H1 (cell line): Measurements from ENCODE around the gene TRABD2A. TPM values are rescaled to one million over a fixed set of nuclear protein-coding genes. Genes with fewer than 3 reads are reported as not detected.

Source experiments
- CREB1 ChIP-seq: IDR thresholded peaks from 2 replicates; pipeline ENCODE4 v1.6.1; 2012; ENCODE audit warnings: inconsistent platforms
- KDM1A ChIP-seq: fragments of 200-600, 300-600 bp; sonication (generic); IDR thresholded peaks from 2 replicates; pipeline ENCODE4 v1.7.1; 2016; ENCODE audit warnings: mild to moderate bottlenecking, low read length, borderline replicate concordance
- RFX5 ChIP-seq: IDR thresholded peaks from 2 replicates; pipeline ENCODE4 v1.6.1; 2011; ENCODE audit warnings: low read depth, low read length, improper control_type of control experiment, borderline replicate concordance
- RXRA ChIP-seq: IDR thresholded peaks from 2 replicates; pipeline ENCODE4 v1.6.1; 2011; ENCODE audit warnings: low read depth, mild to moderate bottlenecking, low read length, moderate library complexity; ENCODE audit not compliant: insufficient read depth
- SRF ChIP-seq: IDR thresholded peaks from 2 replicates; pipeline ENCODE4 v1.6.1; 2011; ENCODE audit warnings: mild to moderate bottlenecking, low read depth, low read length, moderate library complexity
- polyA plus RNA-seq, 7 experiments: library from polyadenylated mRNA; depleted of rRNA in 3 of 7; stranded (reverse) in 5 of 7; unstranded in 2 of 7; fragments of >200 nt in 5 of 7; fragments of 200-250 nt in 2 of 7; gene quantifications; 1 replicate in 5 of 7; 2 replicates in 1 of 7; 4 replicates in 1 of 7; pipeline versions ENCODE4 v1.2.1 to v1.2.3, GENCODE V29; 2011 to 2013; ENCODE audit warnings: missing spikeins in 2 of 7, mixed read lengths in 2 of 7
- total RNA-seq: library from RNA; stranded (reverse); fragmentation: NEBNext Ultra II Directional; extraction: Animal tissue kit (Norgen Biotek cat#: 25700); gene quantifications from 2 replicates; pipeline ENCODE4 v1.2.1, GENCODE V29; 2021
- TF ChIP-seq, protein P1 (sequence below): fragments of 300-600 bp; sonication (generic); IDR thresholded peaks from 2 replicates; pipeline ENCODE4 v1.7.1; 2012; ENCODE audit warnings: low read length, moderate library complexity, mild to moderate bottlenecking, inconsistent platforms; ENCODE audit not compliant: insufficient replicate concordance

Gene TRABD2A
- total and polyA plus RNA-seq, 2 of the 8 experiments (the other 6 are each of a cell fraction or from before 2014, with no cell fraction given): 17.3 to 18.6 TPM

DNA sequence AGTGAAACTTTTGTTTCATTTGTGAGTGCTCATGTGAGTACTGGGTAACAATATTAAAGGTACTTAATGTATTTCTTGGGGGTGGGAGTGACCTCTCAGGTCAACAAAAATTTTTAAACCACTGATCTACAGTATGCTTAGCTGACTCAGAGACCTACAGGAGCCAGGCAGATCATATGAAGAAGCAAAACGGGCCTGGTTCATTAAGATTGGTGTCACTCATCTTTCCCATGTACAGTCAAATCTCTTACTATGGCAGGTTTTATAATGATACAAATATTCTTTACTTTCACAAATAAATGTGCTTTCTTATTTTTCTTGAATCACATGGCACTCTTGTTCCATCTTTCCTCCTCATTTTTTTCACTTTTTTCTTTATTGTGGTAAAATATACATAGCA, 16.9 kb upstream of the TRABD2A start (continued):
- TF ChIP-seq CREB1: no peak
- TF ChIP-seq RFX5: no peak
- no peak for TF ChIP-seq SRF
- no peak for TF ChIP-seq RXRA
- TF ChIP-seq, protein P1, sequence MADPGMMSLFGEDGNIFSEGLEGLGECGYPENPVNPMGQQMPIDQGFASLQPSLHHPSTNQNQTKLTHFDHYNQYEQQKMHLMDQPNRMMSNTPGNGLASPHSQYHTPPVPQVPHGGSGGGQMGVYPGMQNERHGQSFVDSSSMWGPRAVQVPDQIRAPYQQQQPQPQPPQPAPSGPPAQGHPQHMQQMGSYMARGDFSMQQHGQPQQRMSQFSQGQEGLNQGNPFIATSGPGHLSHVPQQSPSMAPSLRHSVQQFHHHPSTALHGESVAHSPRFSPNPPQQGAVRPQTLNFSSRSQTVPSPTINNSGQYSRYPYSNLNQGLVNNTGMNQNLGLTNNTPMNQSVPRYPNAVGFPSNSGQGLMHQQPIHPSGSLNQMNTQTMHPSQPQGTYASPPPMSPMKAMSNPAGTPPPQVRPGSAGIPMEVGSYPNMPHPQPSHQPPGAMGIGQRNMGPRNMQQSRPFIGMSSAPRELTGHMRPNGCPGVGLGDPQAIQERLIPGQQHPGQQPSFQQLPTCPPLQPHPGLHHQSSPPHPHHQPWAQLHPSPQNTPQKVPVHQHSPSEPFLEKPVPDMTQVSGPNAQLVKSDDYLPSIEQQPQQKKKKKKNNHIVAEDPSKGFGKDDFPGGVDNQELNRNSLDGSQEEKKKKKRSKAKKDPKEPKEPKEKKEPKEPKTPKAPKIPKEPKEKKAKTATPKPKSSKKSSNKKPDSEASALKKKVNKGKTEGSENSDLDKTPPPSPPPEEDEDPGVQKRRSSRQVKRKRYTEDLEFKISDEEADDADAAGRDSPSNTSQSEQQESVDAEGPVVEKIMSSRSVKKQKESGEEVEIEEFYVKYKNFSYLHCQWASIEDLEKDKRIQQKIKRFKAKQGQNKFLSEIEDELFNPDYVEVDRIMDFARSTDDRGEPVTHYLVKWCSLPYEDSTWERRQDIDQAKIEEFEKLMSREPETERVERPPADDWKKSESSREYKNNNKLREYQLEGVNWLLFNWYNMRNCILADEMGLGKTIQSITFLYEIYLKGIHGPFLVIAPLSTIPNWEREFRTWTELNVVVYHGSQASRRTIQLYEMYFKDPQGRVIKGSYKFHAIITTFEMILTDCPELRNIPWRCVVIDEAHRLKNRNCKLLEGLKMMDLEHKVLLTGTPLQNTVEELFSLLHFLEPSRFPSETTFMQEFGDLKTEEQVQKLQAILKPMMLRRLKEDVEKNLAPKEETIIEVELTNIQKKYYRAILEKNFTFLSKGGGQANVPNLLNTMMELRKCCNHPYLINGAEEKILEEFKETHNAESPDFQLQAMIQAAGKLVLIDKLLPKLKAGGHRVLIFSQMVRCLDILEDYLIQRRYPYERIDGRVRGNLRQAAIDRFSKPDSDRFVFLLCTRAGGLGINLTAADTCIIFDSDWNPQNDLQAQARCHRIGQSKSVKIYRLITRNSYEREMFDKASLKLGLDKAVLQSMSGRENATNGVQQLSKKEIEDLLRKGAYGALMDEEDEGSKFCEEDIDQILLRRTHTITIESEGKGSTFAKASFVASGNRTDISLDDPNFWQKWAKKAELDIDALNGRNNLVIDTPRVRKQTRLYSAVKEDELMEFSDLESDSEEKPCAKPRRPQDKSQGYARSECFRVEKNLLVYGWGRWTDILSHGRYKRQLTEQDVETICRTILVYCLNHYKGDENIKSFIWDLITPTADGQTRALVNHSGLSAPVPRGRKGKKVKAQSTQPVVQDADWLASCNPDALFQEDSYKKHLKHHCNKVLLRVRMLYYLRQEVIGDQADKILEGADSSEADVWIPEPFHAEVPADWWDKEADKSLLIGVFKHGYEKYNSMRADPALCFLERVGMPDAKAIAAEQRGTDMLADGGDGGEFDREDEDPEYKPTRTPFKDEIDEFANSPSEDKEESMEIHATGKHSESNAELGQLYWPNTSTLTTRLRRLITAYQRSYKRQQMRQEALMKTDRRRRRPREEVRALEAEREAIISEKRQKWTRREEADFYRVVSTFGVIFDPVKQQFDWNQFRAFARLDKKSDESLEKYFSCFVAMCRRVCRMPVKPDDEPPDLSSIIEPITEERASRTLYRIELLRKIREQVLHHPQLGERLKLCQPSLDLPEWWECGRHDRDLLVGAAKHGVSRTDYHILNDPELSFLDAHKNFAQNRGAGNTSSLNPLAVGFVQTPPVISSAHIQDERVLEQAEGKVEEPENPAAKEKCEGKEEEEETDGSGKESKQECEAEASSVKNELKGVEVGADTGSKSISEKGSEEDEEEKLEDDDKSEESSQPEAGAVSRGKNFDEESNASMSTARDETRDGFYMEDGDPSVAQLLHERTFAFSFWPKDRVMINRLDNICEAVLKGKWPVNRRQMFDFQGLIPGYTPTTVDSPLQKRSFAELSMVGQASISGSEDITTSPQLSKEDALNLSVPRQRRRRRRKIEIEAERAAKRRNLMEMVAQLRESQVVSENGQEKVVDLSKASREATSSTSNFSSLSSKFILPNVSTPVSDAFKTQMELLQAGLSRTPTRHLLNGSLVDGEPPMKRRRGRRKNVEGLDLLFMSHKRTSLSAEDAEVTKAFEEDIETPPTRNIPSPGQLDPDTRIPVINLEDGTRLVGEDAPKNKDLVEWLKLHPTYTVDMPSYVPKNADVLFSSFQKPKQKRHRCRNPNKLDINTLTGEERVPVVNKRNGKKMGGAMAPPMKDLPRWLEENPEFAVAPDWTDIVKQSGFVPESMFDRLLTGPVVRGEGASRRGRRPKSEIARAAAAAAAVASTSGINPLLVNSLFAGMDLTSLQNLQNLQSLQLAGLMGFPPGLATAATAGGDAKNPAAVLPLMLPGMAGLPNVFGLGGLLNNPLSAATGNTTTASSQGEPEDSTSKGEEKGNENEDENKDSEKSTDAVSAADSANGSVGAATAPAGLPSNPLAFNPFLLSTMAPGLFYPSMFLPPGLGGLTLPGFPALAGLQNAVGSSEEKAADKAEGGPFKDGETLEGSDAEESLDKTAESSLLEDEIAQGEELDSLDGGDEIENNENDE: no peak
- TF ChIP-seq KDM1A: no peak
